ENCODE measurements around the gene BAX.

BAX gene

DNA sequence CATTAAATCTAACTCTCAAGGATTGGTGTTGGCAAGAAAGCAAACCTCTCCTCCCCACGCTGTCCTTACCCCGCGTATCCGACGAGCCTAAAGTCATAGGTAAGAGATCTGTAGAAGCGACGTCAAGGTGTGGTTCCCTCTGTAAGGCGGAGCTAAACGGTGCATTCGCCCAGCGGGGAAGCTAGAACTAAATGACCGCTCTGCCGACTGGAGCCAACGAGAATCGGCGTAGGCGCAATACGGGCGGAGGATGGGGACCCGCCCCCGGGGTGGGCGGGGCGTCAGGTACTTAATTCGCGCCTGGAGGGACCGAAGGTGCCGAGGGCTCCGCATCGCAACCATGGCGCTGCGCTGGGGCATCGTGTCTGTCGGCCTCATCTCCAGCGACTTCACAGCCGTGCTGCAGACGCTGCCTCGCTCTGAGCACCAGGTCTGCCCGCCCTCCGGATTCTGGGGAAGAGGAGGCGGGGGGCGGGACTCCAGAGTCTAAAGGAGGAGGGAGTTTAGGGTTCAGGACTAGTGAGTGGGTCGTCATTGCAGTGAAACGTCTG lies 21.2 kb upstream of the BAX start, which contains the start of gene DHDH:
Gene DHDH (plus strand): TSS at position 318 of the 551 bp plus-strand sequence. CDS start 23 bp downstream, at position 341.
- peak; percentile 95 for FAIRE-seq

- FAIRE-seq, result no peak
Measured at GRCh38 chr19:48934837-48935236, 19.8 kb upstream of the BAX start.

GRCh38 chr19:48935864-48936263 lies 18.8 kb upstream of the BAX start:
- no peak for FAIRE-seq

DNA sequence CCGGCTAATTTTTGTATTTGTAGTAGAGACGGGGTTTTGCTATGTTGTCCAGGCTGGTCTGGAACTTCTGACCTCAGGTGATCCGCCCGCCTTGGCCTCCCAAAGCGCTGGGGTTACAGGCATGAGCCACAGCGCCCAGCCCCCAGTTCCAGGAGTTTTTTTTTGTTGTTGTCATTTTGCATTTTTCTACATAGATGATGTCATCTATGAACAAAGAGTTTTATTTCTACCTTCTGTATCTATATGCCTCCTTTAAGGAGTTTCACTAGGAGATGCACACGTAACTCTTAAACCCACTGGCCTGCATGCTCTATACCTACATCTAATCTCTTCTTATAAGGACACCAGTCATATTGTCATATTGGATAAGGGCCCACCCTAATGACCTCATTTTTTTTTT lies 16.4 kb upstream of the BAX start:
- no peak for FAIRE-seq

GRCh38 chr19:48940902-48941301 lies 13.8 kb upstream of the BAX start:
- FAIRE-seq, result no peak

DNA sequence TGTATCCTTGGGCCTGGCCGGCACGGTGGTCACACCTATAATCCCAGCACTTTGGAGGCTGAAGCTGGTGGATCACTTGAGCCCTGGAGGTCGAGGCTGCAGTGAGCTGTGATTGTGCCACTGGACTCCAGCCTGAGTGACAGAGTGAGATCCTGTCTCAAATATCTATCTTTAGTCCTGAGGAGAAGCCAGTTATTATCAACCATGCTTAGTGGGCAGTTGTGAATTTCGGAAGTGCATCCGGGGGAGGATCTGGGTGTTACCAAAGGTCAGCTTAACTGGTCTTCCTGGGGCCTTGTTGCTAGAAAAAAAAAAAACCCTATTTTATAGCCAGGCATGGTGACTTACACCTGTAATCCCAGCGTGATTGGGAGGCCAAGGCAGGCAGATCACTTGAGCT lies 11.6 kb upstream of the BAX start:
- no peak for FAIRE-seq

- FAIRE-seq, result no peak
Measured at GRCh38 chr19:48945415-48945814, 9.3 kb upstream of the BAX start.

DNA sequence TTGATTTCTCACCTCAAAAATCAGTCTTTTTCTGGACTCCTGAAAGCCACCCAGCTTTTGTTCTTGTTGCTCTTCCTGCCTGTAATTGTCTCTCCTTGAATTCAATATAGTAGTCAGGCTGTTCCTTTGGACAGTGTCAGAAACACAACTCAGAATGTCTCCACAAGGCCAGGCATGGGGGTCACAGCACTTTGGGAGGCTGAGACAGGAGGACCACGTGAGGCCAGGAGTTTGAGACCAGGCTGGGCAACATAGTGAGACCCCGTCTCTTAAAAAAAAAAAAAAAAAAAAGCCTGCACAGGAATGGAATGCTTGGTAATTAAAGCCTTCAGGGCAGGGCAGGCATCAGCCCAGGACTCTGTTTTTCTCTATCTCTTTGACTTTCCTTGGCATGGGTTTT lies 8.9 kb upstream of the BAX start:
- no peak for FAIRE-seq

GRCh38 chr19:48946463-48947257 lies 8.0 kb upstream of the BAX start:
- no peak for FAIRE-seq

DNA sequence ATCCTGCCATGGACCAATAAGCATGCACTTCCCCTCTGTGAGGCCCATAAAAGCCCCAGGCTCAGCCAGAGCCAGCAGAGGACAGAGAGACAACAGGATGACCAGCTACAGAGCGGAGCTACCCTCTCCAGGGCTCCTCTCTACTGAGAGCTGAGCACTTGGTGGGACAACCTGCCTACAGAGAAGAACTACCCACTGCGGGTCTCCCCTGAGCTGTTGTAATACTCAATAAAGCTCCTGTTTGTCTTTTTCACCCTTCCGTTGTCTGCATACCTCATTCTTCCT lies 7.5 kb upstream of the BAX start:
- FAIRE-seq, result no peak

DNA sequence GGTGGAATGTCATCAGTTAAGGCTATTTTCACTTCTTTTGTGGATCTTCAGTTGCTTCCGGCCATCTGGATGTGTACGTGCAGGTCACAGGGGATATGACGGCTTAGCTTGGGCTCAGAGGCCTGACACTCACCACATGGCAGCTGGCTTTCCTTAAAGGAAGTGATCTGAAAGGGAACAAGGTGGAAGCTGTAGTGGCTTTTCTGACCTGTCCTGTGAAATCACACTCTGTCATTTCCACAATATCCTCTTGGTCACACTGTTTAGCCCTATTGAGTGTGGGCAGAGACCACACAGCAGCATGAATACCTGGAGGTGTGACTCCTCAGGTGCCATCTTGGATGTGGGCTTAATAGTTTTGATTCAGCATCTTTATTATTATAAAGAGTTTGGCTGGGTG lies 4.5 kb upstream of the BAX start:
- FAIRE-seq, result no peak

- no peak for FAIRE-seq
Measured at GRCh38 chr19:48950830-48951519, 3.7 kb upstream of the BAX start.

DNA sequence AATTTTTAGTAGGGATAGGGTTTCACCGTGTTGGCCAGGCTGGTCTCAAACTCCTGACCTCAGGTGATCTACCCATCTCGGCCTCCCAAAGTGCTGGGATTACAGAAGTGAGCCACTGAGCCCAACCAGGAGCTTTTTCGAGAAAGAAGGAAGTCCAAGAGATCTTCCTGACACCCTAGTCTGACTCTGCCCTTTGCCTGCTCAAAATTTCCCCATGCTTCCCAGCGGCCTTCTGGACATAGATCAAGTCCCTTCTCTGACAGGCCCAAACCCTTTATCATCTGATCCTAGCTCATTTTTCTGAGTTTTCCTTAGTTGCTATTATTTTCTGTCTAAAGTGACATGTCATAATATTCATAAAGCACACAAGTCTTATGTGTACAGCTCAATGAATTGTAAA lies 1.5 kb upstream of the BAX start:
- no peak for FAIRE-seq

DNA sequence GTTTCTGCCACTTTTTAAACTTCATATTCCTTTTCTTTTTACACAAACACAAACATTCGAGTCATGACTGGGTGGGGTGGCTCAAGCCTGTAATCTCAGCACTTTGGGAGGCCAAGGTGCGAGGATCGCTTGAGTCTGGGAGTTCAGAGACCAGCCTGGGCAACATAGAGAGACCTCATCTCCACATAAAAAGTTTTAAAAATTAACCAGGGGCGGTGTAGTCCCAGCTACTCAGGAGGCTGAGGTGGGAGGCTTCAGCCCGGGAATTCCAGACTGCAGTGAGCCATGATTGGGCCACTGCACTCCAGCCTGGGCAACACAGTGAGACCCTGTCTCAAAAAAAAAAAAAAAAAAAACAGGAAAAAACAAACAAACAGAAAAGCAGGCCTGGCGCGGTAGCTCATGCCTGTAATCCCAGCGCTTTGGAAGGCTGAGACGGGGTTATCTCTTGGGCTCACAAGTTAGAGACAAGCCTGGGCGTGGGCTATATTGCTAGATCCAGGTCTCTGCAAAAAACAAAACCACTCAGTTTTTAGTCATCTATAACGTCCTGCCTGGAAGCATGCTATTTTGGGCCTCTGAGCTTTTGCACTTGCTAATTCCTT lies 583 bp upstream of the BAX start:
- no peak for FAIRE-seq

DNA sequence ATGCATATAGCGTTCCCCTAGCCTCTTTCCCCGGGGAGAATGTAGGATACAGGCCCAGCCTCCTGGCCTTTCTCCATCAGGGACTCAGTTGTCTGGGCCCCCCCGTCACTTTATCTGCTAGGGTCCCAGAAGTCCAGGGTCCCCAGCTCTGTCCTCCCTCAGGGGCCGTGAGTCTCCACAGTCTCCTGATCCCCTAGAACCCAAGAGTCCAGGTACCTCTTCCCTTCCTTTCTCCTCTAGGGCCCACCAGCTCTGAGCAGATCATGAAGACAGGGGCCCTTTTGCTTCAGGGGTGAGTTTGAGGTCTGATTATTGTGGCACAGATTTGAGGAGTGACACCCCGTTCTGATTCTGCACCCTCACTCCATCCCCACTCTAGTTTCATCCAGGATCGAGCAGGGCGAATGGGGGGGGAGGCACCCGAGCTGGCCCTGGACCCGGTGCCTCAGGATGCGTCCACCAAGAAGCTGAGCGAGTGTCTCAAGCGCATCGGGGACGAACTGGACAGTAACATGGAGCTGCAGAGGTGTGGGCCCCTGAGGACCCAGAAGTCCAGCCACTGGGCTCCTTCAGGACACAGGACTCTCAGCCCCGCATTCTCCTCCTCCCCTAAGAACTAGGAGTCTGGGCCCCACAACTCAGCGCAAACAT lies 758 bp downstream of the BAX start:
- FAIRE-seq, result no peak

GRCh38 chr19:48958006-48958405 lies 3.3 kb downstream of the BAX start:
- FAIRE-seq, result no peak

- FAIRE-seq, result no peak
Measured at GRCh38 chr19:48959341-48960239, 4.9 kb downstream of the BAX start.

DNA sequence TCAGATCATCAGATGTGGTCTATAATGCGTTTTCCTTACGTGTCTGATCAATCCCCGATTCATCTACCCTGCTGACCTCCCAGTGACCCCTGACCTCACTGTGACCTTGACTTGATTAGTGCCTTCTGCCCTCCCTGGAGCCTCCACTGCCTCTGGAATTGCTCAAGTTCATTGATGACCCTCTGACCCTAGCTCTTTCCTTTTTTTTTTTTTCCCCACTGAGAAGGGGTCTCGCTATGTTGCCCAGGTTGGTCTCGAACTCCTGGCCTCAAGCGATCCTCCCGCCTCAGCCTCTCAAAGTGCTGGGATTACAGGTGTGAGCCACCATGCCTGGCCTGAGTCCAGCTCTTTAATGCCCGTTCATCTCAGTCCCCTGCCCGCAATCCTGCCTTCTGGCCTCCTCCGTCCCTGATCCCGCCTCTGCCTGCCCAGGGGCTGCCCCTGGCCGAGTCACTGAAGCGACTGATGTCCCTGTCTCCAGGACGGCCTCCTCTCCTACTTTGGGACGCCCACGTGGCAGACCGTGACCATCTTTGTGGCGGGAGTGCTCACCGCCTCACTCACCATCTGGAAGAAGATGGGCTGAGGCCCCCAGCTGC lies 6.5 kb downstream of the BAX start:
- no peak for FAIRE-seq

- FAIRE-seq, result no peak
Measured at GRCh38 chr19:48961673-48962028, 7.0 kb downstream of the BAX start.

- no peak for FAIRE-seq
Measured at GRCh38 chr19:48962029-48962848, 7.6 kb downstream of the BAX start.

DNA sequence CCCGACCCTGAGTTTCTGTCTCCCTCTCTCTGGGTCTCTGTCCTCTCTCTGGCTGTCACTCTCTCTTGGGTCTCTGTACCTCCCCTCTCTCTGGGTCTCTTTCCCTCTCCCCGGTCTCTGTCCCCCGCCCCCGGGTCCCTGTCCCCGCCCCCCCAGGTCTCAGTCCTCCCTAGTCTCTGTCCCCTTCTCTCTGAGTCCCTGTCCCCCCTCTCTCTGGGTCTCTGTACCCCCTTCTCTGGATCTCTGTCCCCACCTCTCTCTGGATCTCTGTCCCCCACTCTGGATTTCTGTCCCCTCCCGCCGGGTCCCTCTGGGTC lies 8.1 kb downstream of the BAX start:
- no peak for FAIRE-seq
